SK-N-SH (cell line): ENCODE results near the gene IGLON5. TPM values are rescaled to one million over a fixed set of nuclear protein-coding genes. Genes with fewer than 3 reads are reported as not detected.

Source experiments
- CTCF ChIA-PET: fragments of 300-600, 350-600 bp; formaldehyde crosslinking; extraction: SDS; loops from one replicate; lab custom pipeline; 2021; lab: Yijun Ruan, JAX
- POLR2A ChIA-PET: fragments of 350-600 bp; sonication (Branson Sonifier 250); formaldehyde crosslinking; extraction: SDS; loops from one replicate; lab custom pipeline; 2020; ENCODE audit warnings: antibody characterized with exemption, inconsistent platforms; lab: Yijun Ruan, JAX
- DNase-seq: peaks from one replicate; pipeline ENCODE4 v3.0.0; 2012
- H2AFZ ChIP-seq: fragments of 200-600 bp; sonication (generic); 2 replicates; pipeline ENCODE4 v1.8.1; 2016; ENCODE audit warnings: antibody characterized with exemption, mild to moderate bottlenecking, low read depth
- H3F3A ChIP-seq: fragments of 200-600 bp; sonication (generic); replicated peaks from 2 replicates; pipeline ENCODE3; 2016; ENCODE audit warnings: antibody characterized with exemption, mild to moderate bottlenecking; ENCODE audit not compliant: insufficient read depth
- H3K27ac ChIP-seq, 2 experiments: fragments of 200-500 bp in 1 of 2; fragments of 200-600 bp in 1 of 2; sonication (Bioruptor generic) in 1 of 2; sonication (generic), shearing (Covaris generic) in 1 of 2; 2 replicates each; pipeline versions ENCODE4 v1.5.1 to v1.6.1; 2014 to 2016; ENCODE audit warnings: low read depth in 2 of 2, inconsistent platforms in 1 of 2, low read length in 1 of 2, mild to moderate bottlenecking in 1 of 2, mixed read lengths in 1 of 2
- H3K27me3 ChIP-seq: fragments of 200-600 bp; sonication (generic), shearing (Covaris generic); 2 replicates; pipeline ENCODE4 v1.6.1; 2016; ENCODE audit warnings: mixed run types; ENCODE audit not compliant: insufficient read depth
- H3K36me3 ChIP-seq, 2 experiments: fragments of 200-500 bp in 1 of 2; fragments of 200-600 bp in 1 of 2; sonication (Bioruptor generic) in 1 of 2; sonication (generic) in 1 of 2; replicated peaks in 1 of 2; 2 replicates each; pipeline versions ENCODE3 to v1.5.1; 2014 to 2016; ENCODE audit warnings: low read length in 1 of 2, mild to moderate bottlenecking in 1 of 2; ENCODE audit not compliant: insufficient read depth in 2 of 2, control insufficient read depth in 1 of 2
- H3K4me1 ChIP-seq, 2 experiments: fragments of 200-500 bp in 1 of 2; fragments of 200-600 bp in 1 of 2; sonication (Bioruptor generic) in 1 of 2; sonication (generic), shearing (Covaris generic) in 1 of 2; 2 replicates each; pipeline versions ENCODE4 v1.5.1 to v1.6.1; 2014 to 2016; ENCODE audit warnings: low read depth in 1 of 2, low read length in 1 of 2, mixed run types in 1 of 2; ENCODE audit not compliant: insufficient read depth in 2 of 2, control insufficient read depth in 1 of 2
- H3K4me2 ChIP-seq: fragments of 200-600 bp; sonication (generic), shearing (Covaris generic); 2 replicates; pipeline ENCODE4 v1.6.1; 2017; ENCODE audit warnings: mixed run types
- H3K4me3 ChIP-seq, 2 experiments: fragments of 200-500 bp in 1 of 2; fragments of 200-600 bp in 1 of 2; sonication (Bioruptor generic) in 1 of 2; sonication (generic), shearing (Covaris generic) in 1 of 2; 2 replicates each; pipeline versions ENCODE4 v1.5.1 to v1.8.1; 2014 to 2016; ENCODE audit warnings: low read depth in 2 of 2, inconsistent platforms in 1 of 2, low read length in 1 of 2, mild to moderate bottlenecking in 1 of 2, mixed read lengths in 1 of 2, moderate library complexity in 1 of 2
- H3K79me2 ChIP-seq: fragments of 200-600 bp; sonication (generic); 2 replicates; pipeline ENCODE4 v1.8.1; 2017; ENCODE audit warnings: mild to moderate bottlenecking; ENCODE audit not compliant: insufficient read depth
- H3K9ac ChIP-seq: fragments of 200-600 bp; sonication (generic); 2 replicates; pipeline ENCODE4 v1.6.1; 2017; ENCODE audit warnings: mixed run types
- H3K9me2 ChIP-seq: fragments of 200-600 bp; sonication (generic); 2 replicates; pipeline ENCODE4 v1.6.1; 2017; ENCODE audit warnings: mixed run types
- H3K9me3 ChIP-seq: fragments of 200-600 bp; sonication (generic); 2 replicates; pipeline ENCODE4 v1.6.1; 2017; ENCODE audit warnings: mixed run types, mild to moderate bottlenecking, moderate library complexity
- H4K20me1 ChIP-seq: fragments of 200-600 bp; sonication (generic); 2 replicates; pipeline ENCODE4 v1.6.1; 2017; ENCODE audit warnings: mild to moderate bottlenecking, mixed run types; ENCODE audit not compliant: insufficient read depth
- EP300 ChIP-seq, 2 experiments: IDR thresholded peaks; 2 replicates each; pipeline versions ENCODE4 v1.4.0 to v1.6.1; 2012; ENCODE audit warnings: borderline replicate concordance in 1 of 2, low read depth in 1 of 2, low read length in 1 of 2
- EZH2phosphoT487 ChIP-seq: fragments of 200-600 bp; sonication (generic); IDR thresholded peaks from 2 replicates; pipeline ENCODE4 v1.6.1; 2017; ENCODE audit warnings: low read depth, mixed run types, mild to moderate bottlenecking, antibody characterized with exemption, moderate library complexity, borderline replicate concordance
- FOXM1 ChIP-seq: IDR thresholded peaks from 2 replicates; pipeline ENCODE4 v1.4.0; 2012; ENCODE audit warnings: low read depth, mild to moderate bottlenecking
- GATA2 ChIP-seq: sonication (generic); formaldehyde crosslinking; IDR thresholded peaks from 2 replicates; pipeline ENCODE4 v1.5.0; 2020; ENCODE audit warnings: mild to moderate bottlenecking, missing genetic modification reagents
- JUND ChIP-seq: IDR thresholded peaks from 2 replicates; pipeline ENCODE4 v1.4.0; 2012
- MXI1 ChIP-seq: IDR thresholded peaks from 2 replicates; pipeline ENCODE4 v1.6.1; 2012; ENCODE audit warnings: mild to moderate bottlenecking, low read depth, low read length, improper control_type of control experiment
- POLR2AphosphoS5 ChIP-seq: IDR thresholded peaks from 2 replicates; pipeline ENCODE4 v1.6.1; 2012; ENCODE audit warnings: low read depth, low read length
- RAD21 ChIP-seq: IDR thresholded peaks from 2 replicates; pipeline ENCODE4 v1.6.1; 2012; ENCODE audit warnings: mild to moderate bottlenecking, low read length
- RFX5 ChIP-seq: IDR thresholded peaks from 2 replicates; pipeline ENCODE4 v1.6.1; 2012; ENCODE audit warnings: mild to moderate bottlenecking, improper control_type of control experiment, low read length
- RXRA ChIP-seq: IDR thresholded peaks from 2 replicates; pipeline ENCODE4 v1.4.0; 2012; ENCODE audit warnings: low read depth, mild to moderate bottlenecking, borderline replicate concordance
- SMC3 ChIP-seq: IDR thresholded peaks from 2 replicates; pipeline ENCODE4 v1.6.1; 2012; ENCODE audit warnings: low read depth, low read length, improper control_type of control experiment
- TAF1 ChIP-seq: IDR thresholded peaks from 2 replicates; pipeline ENCODE4 v1.6.1; 2012; ENCODE audit warnings: low read depth, mild to moderate bottlenecking, low read length, moderate library complexity, borderline replicate concordance
- TCF12 ChIP-seq: IDR thresholded peaks from 2 replicates; pipeline ENCODE4 v1.4.0; 2012
- whole genome bisulfite sequencing: methylation state at CpG from one replicate; pipeline ENCODE4 v1.1.6; 2017; ENCODE audit warnings: low lambda C conversion rate; 5-methylcytosine and 5-hydroxymethylcytosine counted together
- polyA plus RNA-seq, 3 experiments: library from polyadenylated mRNA; depleted of rRNA; stranded (reverse); fragments of >200 nt; gene quantifications; 2 replicates each; pipeline ENCODE4 v1.2.3, GENCODE V29; 2012
- TF ChIP-seq, protein P1 (sequence below): IDR thresholded peaks from 2 replicates; pipeline ENCODE4 v1.4.0; 2012; ENCODE audit warnings: low read depth, borderline replicate concordance
- TF ChIP-seq, protein P2 (sequence below): IDR thresholded peaks from 2 replicates; pipeline ENCODE4; 2012
- TF ChIP-seq, protein P3 (sequence below): fragments of 150-350 bp; IDR thresholded peaks from 2 replicates; pipeline ENCODE4 v1.6.1; 2016; ENCODE audit warnings: mild to moderate bottlenecking, low read depth, low read length
- TF ChIP-seq, protein P4 (sequence below): fragments of 200-600 bp; sonication (generic); IDR thresholded peaks from 2 replicates; pipeline ENCODE4 v1.6.1; 2017; ENCODE audit warnings: antibody characterized with exemption, mild to moderate bottlenecking, moderate library complexity

The IGLON5 gene
- polyA plus RNA-seq, 1 of the 3 experiments (the other 2 are of a cell fraction) = 0.36 TPM

DNA sequence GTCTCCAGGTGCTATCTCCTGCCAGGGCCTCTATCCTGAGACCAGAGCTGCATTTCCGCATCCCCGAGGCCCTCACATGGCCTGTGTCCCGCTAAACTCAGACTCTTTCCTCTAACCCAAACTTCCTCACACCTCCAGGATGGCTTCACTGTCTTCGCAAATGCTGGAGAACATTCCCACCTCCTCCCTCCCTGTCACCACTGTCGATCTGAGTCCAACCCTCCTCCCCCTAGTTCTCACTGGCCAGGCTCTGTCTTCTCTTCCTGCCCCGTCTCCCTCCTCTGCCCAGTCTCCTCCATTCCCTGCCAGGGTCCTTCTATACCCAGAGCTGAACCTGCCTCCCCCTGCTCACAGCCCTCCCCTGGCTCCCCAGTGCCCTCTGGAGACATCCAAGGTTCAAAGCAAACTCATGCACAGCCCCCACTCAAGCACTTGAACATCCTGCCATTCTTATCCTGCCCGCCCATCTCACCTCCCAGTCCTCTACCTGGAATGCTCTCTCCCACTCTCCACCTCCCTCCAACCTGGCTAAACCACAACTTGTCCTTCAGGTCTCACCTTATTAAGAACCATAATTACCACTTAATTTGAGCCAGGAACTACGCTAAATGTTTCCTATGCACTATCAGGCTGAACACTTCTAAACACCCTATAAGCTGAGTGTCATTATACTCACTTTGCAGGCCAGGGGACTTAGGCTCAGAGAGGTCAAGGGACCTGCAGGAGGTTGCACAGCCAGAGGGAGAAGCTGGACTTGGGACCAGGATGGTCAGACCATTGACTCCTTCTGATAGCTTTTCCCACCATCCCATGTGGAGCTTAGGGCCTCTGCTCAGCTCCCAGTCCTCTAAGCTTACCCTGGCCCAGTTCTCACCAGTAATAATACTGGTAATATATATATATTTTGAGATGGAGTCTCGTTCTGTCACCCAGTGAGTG, 31.5 kb downstream of the IGLON5 start:
- TF ChIP-seq MXI1 = no peak
- TF ChIP-seq, protein P1, sequence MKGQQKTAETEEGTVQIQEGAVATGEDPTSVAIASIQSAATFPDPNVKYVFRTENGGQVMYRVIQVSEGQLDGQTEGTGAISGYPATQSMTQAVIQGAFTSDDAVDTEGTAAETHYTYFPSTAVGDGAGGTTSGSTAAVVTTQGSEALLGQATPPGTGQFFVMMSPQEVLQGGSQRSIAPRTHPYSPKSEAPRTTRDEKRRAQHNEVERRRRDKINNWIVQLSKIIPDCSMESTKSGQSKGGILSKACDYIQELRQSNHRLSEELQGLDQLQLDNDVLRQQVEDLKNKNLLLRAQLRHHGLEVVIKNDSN = no peak
- TF ChIP-seq RAD21 = no peak
- TF ChIP-seq RFX5 = no peak
- no peak for TF ChIP-seq TAF1
- no peak for TF ChIP-seq TCF12
- TF ChIP-seq, protein P2, sequence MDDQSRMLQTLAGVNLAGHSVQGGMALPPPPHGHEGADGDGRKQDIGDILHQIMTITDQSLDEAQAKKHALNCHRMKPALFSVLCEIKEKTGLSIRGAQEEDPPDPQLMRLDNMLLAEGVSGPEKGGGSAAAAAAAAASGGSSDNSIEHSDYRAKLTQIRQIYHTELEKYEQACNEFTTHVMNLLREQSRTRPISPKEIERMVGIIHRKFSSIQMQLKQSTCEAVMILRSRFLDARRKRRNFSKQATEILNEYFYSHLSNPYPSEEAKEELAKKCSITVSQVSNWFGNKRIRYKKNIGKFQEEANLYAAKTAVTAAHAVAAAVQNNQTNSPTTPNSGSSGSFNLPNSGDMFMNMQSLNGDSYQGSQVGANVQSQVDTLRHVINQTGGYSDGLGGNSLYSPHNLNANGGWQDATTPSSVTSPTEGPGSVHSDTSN = no peak
- no peak for TF ChIP-seq SMC3
- TF ChIP-seq FOXM1 = no peak
- TF ChIP-seq, protein P3, sequence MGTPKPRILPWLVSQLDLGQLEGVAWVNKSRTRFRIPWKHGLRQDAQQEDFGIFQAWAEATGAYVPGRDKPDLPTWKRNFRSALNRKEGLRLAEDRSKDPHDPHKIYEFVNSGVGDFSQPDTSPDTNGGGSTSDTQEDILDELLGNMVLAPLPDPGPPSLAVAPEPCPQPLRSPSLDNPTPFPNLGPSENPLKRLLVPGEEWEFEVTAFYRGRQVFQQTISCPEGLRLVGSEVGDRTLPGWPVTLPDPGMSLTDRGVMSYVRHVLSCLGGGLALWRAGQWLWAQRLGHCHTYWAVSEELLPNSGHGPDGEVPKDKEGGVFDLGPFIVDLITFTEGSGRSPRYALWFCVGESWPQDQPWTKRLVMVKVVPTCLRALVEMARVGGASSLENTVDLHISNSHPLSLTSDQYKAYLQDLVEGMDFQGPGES = no peak
- no peak for TF ChIP-seq RXRA
- TF ChIP-seq EP300 (IDR thresholded peaks at IDR 0.05; ENCODE audit: borderline replicate concordance in 1 of 2, low read depth in 1 of 2, low read length in 1 of 2) = no peak
- TF ChIP-seq, protein P4, sequence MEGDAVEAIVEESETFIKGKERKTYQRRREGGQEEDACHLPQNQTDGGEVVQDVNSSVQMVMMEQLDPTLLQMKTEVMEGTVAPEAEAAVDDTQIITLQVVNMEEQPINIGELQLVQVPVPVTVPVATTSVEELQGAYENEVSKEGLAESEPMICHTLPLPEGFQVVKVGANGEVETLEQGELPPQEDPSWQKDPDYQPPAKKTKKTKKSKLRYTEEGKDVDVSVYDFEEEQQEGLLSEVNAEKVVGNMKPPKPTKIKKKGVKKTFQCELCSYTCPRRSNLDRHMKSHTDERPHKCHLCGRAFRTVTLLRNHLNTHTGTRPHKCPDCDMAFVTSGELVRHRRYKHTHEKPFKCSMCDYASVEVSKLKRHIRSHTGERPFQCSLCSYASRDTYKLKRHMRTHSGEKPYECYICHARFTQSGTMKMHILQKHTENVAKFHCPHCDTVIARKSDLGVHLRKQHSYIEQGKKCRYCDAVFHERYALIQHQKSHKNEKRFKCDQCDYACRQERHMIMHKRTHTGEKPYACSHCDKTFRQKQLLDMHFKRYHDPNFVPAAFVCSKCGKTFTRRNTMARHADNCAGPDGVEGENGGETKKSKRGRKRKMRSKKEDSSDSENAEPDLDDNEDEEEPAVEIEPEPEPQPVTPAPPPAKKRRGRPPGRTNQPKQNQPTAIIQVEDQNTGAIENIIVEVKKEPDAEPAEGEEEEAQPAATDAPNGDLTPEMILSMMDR = no peak
- TF ChIP-seq POLR2AphosphoS5 = no peak
- no peak for TF ChIP-seq JUND
- TF ChIP-seq EZH2phosphoT487 = no peak
- TF ChIP-seq GATA2 = no peak
- TF ChIP-seq, all 33 proteins: peak for 0
- no peak overlapping the region for H3K4me2 ChIP-seq
- no peaks in the 10 kb centered on the region for H4K20me1 ChIP-seq
- POLR2A ChIA-PET = interaction anchor here (1.3 kb wide), 1 partner anchor 22 kb away, joined by 4 read pairs; no protein-coding TSS in a partner anchor
- H3F3A ChIP-seq = peaks cover 3% of the 10 kb centered on the region
- 69% methylated on average over 8 of the region's 9 CpGs for WGBS
- no peak overlapping the region for H2AFZ ChIP-seq
- CTCF ChIA-PET = interaction anchor here (1.3 to 2.1 kb wide), 4 partner anchors 13 to 435 kb away, joined by 3 to 8 read pairs (median 4); no protein-coding TSS in a partner anchor
- no peaks in the 10 kb centered on the region for H3K79me2 ChIP-seq
- no peaks in the 10 kb centered on the region for H3K36me3 ChIP-seq
- no peak overlapping the region for H3K9ac ChIP-seq
- peaks cover 0 to 8% of the 10 kb centered on the region in 2 experiments; a peak in 1 of 4 replicates for H3K4me1 ChIP-seq
- H3K4me3 ChIP-seq = no peak overlapping the region
- DNase-seq = no peak
- H3K9me3 ChIP-seq = no peaks in the 10 kb centered on the region
- no peaks in the 10 kb centered on the region for H3K27me3 ChIP-seq
- no peak overlapping the region for H3K27ac ChIP-seq
- no peaks in the 10 kb centered on the region for H3K9me2 ChIP-seq
